Measurements from ENCODE around the gene SLC35D2.
A peak's percentile ranks its signal among the peaks of the same experiment; 100 is the strongest.
"Not testable (repeated sequence)": the region's sequence is repeated elsewhere in the genome, so short reads cannot be mapped to it uniquely, and the experiment has no call there.

Gene SLC35D2

DNA sequence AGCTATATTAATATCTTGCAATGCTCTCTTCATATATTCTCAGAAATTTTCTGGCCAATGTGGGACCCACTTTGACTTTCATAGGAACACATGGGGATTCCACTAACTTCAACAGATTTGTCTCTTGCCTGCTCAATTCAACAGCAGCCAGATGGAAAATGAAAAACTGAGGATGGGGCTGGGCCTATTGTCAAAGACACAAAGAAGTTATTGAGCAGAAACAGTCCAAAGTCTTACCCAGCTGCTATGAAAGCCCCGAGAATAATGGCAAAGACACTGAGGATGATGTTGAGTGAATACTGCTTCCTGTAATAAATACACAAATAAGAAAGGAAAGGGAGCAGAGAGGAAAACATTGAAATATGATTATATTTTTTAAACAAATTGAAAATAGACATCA, 32.6 kb downstream of the SLC35D2 start:
- no peak for DNase-seq

GRCh38 chr9:96348261-96348660, 35.2 kb downstream of the SLC35D2 start:
- DNase-seq, result no peak

DNA sequence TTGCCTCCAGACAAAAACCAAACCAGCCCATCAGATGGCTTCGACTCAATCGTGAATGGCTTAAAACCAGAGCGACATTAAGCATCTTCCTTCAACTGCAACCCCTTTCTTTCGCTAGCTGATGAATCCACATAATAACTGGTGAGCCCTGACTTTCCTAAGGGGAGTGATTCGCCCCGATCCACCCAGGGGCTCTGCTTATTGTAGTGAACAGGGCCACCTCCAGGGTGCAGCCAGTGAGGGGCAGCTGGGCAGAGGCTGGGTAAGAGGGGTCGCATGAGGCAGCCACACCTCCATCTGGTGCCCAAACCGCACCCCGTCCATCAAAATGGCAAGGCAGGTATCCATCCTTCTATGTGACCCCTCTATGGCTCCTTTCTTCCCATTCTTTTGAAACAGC, 38.0 kb downstream of the SLC35D2 start:
- no peak for DNase-seq

DNA sequence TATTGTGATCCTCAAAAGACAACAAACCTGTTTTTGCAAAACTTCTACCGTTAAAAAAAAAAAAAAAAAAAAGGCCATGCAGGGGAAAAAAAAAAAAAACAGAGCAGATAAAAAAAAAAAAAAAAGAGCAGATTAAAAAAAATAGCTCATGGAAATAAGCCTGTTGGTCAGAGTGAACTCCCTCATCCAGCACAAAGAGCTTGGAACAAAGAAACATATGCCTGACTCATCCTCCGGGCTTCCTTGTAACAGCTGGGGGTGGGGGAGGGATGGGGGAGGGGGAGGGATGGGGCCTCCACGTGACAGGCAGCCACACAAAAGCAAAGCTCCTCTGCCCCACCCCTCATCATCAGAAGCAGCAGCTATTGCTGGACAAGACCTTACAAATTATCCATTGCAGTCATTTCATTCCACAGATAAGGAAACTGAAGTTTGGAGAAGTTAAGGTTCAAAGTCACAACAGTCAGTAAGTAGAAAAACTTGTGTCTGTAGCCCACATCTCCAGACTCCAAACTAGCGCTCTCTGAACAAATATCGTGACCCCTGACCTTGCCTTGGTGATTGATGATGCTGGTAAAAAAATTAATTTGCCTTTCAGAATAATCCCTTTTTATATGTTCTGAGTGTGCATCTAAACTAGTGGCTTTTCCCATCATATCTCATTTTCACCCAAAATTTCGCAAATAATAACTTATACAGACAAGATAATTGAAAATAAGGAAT, 38.9 kb downstream of the SLC35D2 start:
- DNase-seq, result no peak

- no peak for DNase-seq
These were observed 39.8 kb downstream of the SLC35D2 start for GRCh38 chr9:96343515-96344360.

GRCh38 chr9:96342571-96343245, 40.8 kb downstream of the SLC35D2 start:
- DNase-seq, result no peak

GRCh38 chr9:96340707-96341106, 42.8 kb downstream of the SLC35D2 start:
- no peak for DNase-seq

DNA sequence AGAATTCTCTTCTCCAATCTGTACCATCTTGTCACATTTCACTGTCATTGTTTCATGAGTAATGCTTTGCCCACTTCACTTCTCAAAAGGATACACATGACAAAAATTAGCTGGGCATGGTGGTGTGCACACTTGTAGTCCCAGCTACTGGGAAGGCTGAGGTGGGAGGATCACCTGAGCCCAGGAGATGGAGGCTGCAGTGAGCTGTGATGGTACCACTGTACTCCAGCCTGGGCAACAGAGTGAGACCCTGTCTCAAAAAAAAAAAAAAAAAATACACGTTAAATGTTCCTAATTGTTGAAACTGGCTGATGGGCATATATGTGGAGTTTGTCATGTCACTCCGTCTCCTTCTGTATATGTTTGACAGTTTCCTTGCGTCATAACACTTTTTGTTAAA, 45.2 kb downstream of the SLC35D2 start:
- no peak for DNase-seq

GRCh38 chr9:96333958-96334357, 49.6 kb downstream of the SLC35D2 start:
- DNase-seq, result no peak

GRCh38 chr9:96331236-96331947, 52.1 kb downstream of the SLC35D2 start:
- DNase-seq, result no peak

- DNase-seq, result peak; percentile 76
These were observed 55.7 kb downstream of the SLC35D2 start for GRCh38 chr9:96327694-96328352.

DNA sequence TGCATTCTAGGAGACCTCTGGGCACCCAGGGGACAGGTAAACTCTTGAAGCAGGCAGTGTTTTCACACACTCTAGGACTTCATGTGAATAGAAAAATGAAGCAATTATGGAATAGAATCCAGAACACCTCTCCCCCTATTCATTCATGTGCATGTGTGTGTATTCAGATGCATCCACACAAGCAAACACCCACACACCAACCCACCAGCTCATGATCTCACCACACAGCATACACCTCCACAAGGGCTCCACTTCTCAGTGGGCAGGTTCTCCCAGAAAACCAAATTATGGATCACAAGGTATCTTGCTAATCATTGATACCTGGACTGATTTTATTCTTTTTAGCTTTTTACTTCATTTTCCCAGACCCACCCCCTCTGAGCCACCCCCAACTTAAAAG, 60.3 kb downstream of the SLC35D2 start:
- DNase-seq, result no peak

DNA sequence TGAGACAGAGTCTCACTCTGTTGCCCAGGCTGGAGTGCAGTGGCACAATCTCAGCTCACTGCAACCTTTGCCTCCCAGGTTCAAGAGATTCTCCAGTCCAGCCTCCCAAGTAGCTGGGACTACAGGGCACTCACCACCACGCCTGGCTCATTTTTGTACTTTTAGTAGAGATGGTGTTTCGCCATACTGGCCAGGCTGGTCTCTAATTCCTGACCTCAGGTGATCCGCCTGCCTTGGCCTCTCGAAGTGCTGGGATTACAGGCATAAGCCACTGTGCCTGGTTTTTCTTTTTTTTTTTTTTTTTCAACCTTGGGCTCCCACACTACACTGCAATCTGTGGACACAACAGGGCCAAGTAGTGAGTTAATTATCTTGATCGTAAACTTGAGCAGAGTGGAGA, 60.8 kb downstream of the SLC35D2 start:
- DNase-seq, result not testable (repeated sequence)

- DNase-seq, result not testable (repeated sequence)
These were observed 61.3 kb downstream of the SLC35D2 start for GRCh38 chr9:96322210-96322609.

DNA sequence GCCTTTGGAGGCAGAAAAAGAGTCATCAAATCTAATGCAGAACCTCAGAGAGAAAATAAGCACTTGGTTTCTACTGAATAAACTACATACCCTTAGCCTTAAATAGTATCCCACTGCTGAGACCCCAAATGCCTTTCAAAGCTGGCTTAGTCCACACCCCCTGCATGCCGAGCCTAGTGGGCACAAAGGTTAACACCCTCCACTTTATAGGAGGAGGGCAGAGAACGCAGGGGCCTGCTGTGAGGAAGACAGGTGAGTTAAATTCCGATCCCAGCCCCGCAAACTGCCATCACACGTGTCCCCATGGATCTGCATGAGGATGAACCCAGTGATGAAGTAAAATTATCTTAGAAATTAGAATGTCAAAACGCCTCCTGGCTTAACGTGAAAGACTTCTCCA, 62.0 kb downstream of the SLC35D2 start:
- no peak for DNase-seq

- DNase-seq, result no peak
These were observed 62.7 kb downstream of the SLC35D2 start for GRCh38 chr9:96320749-96321280.

DNA sequence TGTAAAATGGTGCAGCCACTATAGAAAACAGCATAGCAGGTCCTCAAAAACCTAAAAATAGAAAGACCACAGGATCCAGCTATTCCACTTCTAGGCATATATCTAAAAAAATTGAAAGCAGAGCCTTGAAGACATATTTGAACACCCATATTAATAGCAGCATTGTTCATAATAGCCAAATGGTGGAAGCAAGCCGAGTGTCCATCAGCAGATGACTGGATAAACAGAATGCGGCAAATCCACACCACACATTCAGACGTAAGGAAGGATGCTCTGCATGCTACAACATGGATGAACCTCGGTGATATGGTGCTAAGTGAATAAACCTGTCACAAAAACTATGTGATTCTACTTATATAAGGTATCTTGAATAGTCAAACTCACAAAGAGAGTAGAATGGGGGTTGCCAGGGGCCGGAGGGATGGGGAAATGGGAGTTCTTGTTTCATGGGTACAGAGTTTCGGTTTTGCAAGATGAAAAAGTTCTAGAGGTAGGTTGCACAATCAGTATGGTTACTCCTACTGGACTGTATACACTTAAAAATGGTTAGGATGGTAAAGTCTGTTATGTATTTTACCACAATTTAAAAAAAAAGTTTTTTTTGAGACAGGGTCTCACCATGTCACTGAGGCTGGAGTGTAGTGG, 64.5 kb downstream of the SLC35D2 start:
- no peak for DNase-seq

DNA sequence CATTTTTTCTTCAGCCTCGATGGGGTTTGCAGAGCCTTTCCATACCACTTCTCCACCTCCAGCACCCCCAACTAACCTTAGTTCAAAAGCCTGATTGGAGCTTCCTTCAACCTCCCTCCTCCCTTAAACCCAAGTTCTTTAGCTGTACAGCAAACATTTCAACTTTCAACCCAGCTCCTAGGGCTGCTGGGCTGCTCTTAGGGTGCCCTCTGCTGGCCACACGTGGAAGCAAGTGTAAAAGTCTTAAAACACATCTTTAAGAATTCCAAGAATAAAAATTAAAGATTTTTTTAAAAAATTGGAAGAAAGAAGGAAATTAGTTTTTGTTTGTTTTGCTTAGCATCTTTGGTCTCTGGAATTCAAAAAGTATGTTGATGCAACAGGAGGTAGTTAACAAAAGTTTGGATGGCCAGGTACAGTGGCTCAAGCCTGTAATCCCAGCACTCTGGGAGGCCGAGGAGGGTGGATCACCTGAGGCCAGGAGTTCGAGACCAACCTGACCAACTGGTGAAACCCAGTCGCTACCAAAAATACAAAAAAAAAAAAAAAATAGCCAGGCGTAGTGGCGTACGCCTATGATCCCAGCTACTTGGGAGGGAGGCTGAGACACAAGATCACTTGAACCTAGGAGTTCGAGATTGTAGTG, 66.1 kb downstream of the SLC35D2 start:
- DNase-seq, result peak; percentile 55

DNA sequence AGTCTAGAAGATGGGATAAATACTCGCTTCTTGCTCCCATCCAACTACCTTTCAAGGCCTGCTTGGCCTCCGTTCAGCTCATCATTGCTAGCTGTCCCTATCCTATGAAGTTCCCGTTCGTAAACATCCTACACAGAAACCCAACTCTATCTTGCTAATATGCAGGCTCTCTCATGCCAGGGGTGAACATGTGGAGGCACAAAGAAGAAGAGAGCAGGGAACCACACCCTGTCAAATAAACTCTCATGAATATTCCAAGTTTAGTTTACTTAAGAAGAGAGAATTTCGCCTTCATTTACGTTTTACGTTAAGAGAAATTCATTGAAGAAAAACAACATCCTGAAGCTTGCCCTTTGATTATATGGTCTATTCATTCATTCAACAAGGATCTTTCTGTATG, 73.7 kb downstream of the SLC35D2 start:
- DNase-seq, result no peak

DNA sequence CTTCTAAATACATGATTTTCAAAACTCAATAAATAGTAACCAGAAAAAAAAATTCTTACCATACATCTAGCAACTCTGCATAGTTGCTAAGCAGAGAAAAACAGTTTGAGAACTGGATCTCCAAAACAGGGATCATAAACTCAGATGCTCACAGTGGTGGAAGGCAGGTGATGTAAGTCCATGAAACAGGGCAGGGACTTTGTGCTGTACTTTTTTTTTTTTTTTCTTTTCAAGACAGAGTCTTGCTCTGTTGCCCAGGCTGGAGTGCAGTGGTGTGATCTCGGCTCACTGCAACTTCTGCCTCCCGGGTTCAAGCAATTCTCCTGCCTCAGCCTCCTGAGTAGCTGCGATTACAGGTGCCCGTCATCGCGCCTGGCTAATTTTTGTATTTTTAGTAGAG, 76.6 kb downstream of the SLC35D2 start:
- DNase-seq, result not testable (repeated sequence)

DNA sequence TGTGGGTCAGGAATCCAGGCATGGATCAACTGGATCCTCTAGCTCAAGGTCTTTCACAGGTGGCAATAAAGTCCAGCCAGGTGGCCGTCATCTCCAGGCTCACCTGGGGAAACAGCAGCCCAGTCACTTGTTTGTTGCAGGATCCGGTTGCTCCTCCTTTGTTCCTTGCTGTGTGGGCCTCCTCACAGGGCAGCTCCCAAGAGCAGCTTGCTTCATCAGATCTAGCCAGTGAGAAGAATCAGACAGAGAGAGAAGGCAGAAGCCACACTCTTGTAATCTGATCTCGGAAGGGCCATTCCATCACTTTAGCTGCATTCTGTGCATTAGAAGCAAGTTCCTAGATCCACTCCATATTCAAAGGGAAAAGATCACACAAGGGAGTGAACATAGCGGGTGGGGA, 78.3 kb downstream of the SLC35D2 start:
- DNase-seq, result no peak

All from activated CD4-positive, alpha-beta T cell treated with anti-CD3 and anti-CD28 coated beads, Interleukin-2, Interleukin-6, amounts not matched to agents 100 ng/mL and 50 ng/mL, durations not matched to agents 16 hours and 8 hours (primary cell).